ENCODE results near the gene SEC11A. TPM values are rescaled to one million over a fixed set of nuclear protein-coding genes. Genes with fewer than 3 reads are reported as not detected.

Gene SEC11A
- 80.0 TPM for total RNA-seq
- long read RNA-seq, transcript SEC11A-209 (7 exons, 1,089 nt) = minor isoform, 10 of 34 reads
- long read RNA-seq, transcript SEC11A-201 (6 exons, 1,656 nt) = major isoform, 19 of 34 reads
- long read RNA-seq, partial matches to known transcripts = 1 of 34 reads
- long read RNA-seq, other reads (novel, unspliced or antisense) = 3 of 34 reads

- H3K4me3 ChIP-seq = peak within 1 kb of the TSS; percentile 92
- TF ChIP-seq CTCF (IDR thresholded peaks at IDR 0.05; ENCODE audit: borderline replicate concordance) = no peak
- H3K27ac ChIP-seq (replicated peaks) = peak within 1 kb of the TSS; percentile 99
- intact Hi-C loops (cut with micrococcal nuclease) = no loop called here
- H3K9me3 ChIP-seq (replicated peaks) = no peaks in the 10 kb centered on the region
- peaks cover 50% of the 10 kb centered on the region for H3K4me1 ChIP-seq
- peaks cover 3% of the 10 kb centered on the region for H3K36me3 ChIP-seq
- H3K27me3 ChIP-seq (ENCODE audit: low read depth) = no peaks in the 10 kb centered on the region
- DNase-seq = peak; percentile 95
Measured at GRCh38 chr15:84716036-84716732, at the start of gene SEC11A. TSS of gene SEC11A (minus strand) at chr15:84716139. CDS start at chr15:84716075, 64 bp downstream.

- H3K27me3 ChIP-seq (ENCODE audit: low read depth) = no peaks in the 10 kb centered on the region
- H3K9me3 ChIP-seq (replicated peaks) = no peaks in the 10 kb centered on the region
- no peak overlapping the region for H3K4me3 ChIP-seq
- intact Hi-C loops (cut with micrococcal nuclease) = no loop called here
- peaks cover 57% of the 10 kb centered on the region for H3K4me1 ChIP-seq
- no peak for DNase-seq
- H3K27ac ChIP-seq (replicated peaks) = no peak overlapping the region
- H3K36me3 ChIP-seq = peaks cover 46% of the 10 kb centered on the region
- TF ChIP-seq CTCF (IDR thresholded peaks at IDR 0.05; ENCODE audit: borderline replicate concordance) = no peak
Measured at GRCh38 chr15:84765675-84766074, 49.7 kb upstream of the SEC11A start.

GRCh38 chr15:84764989-84765388, 49.0 kb upstream of the SEC11A start:
- peaks cover 46% of the 10 kb centered on the region for H3K36me3 ChIP-seq
- H3K9me3 ChIP-seq (replicated peaks) = no peaks in the 10 kb centered on the region
- peaks cover 58% of the 10 kb centered on the region for H3K4me1 ChIP-seq
- no peak overlapping the region for H3K27ac ChIP-seq (replicated peaks)
- TF ChIP-seq CTCF (IDR thresholded peaks at IDR 0.05; ENCODE audit: borderline replicate concordance) = no peak
- intact Hi-C loops (cut with micrococcal nuclease) = no loop called here
- H3K4me3 ChIP-seq = no peak overlapping the region
- DNase-seq = no peak
- no peaks in the 10 kb centered on the region for H3K27me3 ChIP-seq (ENCODE audit: low read depth)

- H3K9me3 ChIP-seq (replicated peaks) = no peaks in the 10 kb centered on the region
- no peak for TF ChIP-seq CTCF (IDR thresholded peaks at IDR 0.05; ENCODE audit: borderline replicate concordance)
- no peak for DNase-seq
- peaks cover 59% of the 10 kb centered on the region for H3K4me1 ChIP-seq
- no peak overlapping the region for H3K4me3 ChIP-seq
- intact Hi-C loops (cut with micrococcal nuclease) = no loop called here
- peaks cover 44% of the 10 kb centered on the region for H3K36me3 ChIP-seq
- no peak overlapping the region for H3K27ac ChIP-seq (replicated peaks)
- H3K27me3 ChIP-seq (ENCODE audit: low read depth) = no peaks in the 10 kb centered on the region
Measured at GRCh38 chr15:84764585-84764984, 48.6 kb upstream of the SEC11A start.

GRCh38 chr15:84762840-84763572, 47.1 kb upstream of the SEC11A start:
- peaks cover 69% of the 10 kb centered on the region for H3K4me1 ChIP-seq
- no peak for DNase-seq
- no peak for TF ChIP-seq CTCF (IDR thresholded peaks at IDR 0.05; ENCODE audit: borderline replicate concordance)
- no peak overlapping the region for H3K4me3 ChIP-seq
- H3K36me3 ChIP-seq = peaks cover 29% of the 10 kb centered on the region
- H3K9me3 ChIP-seq (replicated peaks) = no peaks in the 10 kb centered on the region
- intact Hi-C loops (cut with micrococcal nuclease) = no loop called here
- no peaks in the 10 kb centered on the region for H3K27me3 ChIP-seq (ENCODE audit: low read depth)
- no peak overlapping the region for H3K27ac ChIP-seq (replicated peaks)
